ENCODE data around the gene ATP5MC3.
"Not testable (repeated sequence)": the region's sequence is repeated elsewhere in the genome, so short reads cannot be mapped to it uniquely, and the experiment has no call there.

The ATP5MC3 gene

DNA sequence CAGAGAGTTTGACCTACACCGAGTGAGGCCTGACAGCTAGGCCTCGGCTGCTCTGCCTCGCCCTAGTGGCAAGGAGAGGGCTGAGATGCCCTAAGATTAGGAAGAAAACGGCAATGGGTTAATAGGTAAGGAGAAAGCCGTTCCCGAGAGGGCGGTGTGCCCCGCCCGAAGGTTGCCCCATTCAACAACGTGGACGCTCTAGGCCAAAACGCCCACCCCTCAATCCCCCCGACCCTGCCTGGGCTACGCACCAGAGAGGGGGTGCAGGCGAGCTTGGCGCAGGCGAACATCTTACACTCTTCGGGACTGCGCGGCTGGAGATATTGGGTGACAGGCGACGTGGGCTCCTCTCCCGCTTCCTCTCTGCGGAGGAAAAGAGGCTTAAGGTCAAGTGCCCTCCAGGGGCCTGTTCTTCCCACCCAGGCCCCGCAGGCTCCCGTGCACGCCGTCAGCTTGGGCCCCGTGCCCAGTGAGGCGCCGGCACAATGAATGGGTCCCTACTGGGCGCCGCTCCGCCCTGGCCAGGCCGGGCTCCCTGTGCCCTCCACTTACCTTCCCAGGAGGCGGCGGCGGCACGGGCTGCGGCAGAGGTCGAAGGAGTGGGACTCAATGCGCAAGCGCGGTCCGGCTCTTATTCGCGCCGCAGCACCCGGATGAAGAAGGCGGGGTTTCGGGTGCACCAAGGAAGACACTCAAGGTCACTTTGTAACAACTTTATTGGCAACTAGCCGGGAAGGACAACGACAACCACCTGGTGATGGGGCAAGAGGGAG, at the start of gene ATP5MC3:
TSS of gene ATP5MC3 (minus strand) at position 607 of the 773 bp plus-strand sequence. CDS start at position 290, 317 bp downstream.
- peak; percentile 89 for DNase-seq

DNA sequence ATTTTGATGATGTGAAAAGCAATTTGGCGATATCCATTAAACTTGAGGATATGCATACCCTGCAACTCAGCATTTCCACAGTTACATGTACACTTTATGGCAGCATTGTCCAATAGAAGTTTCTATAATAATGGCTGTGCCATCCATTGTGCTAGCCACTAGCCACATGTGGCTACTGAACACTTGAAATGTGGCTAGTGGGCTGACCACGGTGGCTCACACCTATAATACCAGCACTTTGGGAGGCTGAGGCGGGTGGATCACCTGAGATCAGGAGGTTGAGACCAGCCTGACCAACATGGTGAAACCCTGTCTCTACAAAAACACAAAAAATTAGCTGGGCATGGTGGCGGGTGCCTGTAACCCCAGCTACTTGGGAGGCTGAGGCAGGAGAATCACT, 47.1 kb upstream of the ATP5MC3 start:
- not testable (repeated sequence) for DNase-seq

DNA sequence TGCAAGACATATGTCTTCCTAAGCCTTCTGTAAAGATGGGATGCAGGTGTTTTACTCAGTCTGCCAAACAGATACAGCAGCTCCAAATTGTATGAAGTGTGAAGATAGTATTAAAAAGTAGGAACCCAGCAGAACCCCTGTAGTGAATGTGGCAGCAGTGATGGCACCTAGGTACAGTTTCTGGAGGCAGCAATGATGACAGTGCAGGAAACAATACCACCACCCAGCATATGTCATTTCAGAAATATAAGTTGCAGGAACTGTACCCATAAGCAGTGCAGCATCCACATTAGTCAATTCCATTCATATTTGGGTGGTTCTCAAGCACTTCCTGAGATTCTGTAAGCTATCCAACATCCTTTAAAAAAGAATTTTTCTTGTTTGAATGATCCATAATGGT, 46.7 kb upstream of the ATP5MC3 start:
- DNase-seq = no peak

DNA sequence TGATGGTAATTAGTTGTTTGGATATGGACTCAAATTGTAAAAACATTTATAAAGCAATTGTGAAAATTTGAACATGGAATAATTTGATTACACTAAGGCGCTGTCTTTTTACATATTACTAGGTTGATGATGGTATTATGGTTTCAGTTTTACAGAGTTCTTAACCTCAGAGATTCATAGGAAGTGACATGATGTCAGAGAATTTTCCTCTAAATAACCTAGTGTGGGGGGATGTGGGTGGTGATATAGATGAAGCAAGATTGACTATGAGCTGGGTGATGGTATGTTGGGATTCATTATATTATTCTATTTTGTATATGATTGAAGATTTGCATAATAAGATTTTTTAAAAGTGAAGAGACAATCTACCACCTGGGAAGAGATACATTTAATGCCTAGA, 45.9 kb upstream of the ATP5MC3 start:
- no peak for DNase-seq

DNA sequence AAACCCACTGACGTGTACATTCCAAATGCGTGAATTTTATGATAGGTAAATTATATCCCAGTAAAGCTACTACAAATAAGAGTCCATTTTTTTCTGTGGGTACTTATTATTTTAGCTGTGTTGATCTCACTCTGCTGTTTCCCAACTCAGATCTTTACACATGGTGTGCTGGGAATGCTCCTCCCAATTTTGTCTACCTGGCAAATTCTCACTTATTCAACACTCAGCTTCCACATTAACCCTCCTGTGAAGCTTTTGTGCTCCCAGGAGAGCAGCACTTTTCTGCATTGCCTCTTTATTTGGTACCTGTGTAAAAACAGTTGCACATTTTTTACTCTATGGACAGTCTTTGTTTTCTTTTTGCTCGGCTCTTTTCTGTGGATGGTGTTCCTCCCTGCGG, 38.6 kb upstream of the ATP5MC3 start:
- no peak for DNase-seq

DNA sequence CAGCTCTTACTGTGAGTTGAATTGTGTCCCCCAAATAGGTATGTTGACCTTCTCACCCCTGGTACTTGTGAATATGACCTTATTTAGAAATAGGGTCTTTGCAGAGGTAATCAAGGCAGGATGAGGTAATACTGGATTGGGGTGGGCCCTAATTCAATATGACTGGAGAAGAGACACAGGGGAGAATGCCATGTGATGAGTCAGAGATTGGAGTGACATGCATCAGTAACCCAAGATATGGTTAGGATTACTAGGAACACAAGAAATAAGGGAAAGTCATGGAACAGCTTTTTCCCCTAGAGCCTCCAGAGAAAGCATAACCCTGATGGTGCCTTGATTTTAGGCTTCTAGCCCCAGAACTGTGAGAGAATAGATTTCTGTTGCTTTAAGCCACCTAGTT, 37.0 kb upstream of the ATP5MC3 start:
- no peak for DNase-seq

DNA sequence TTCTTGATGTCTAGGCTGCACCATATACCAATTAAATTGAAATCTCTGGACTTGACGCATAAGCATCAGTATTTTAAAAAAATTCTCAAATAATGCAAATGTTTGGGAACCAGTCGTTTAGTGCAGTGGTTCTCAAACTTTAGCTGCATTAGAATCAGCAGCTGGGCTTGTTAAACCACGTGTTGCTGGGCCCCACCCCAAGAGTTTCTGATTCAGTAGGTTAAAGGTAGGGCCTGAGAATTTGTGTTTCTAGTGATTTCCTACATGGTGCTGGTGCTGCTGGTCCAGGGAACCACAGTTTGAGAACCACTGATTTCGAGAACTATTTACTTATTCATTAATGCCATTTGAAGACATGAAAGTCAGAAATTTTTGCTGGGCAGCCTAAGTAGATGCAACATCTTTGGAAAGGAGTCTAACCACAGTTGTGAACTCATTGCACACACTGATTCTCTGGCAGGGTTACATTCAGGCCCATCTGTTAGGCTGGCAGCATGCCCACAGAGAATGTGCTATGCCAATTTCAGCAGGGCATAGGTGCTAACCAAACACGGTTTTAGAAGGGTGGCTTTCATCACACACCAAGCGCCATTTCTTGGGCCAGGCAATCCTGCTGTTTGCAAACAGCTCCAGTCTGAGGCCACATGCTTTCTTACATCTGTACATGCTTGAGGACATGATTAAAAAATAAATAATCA, 26.4 kb upstream of the ATP5MC3 start:
- no peak for DNase-seq

DNA sequence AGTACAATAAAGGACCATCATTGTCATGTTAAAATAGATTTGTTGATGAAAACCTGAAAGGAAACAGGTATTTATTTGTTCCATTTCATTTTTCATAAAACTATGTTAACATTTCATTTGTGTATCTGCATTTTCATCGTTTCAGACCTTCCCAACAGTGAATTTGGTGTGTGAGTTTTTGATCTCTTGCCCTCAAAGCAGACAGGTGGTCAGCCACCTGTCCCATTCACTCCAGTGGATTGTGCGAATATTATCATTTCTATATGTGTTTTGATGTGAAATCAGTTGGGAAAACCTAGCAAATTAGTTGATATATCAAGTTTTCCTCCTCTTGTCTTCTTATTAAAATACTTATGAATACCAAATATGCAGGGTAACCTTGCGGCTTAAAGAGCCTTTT, 25.4 kb upstream of the ATP5MC3 start:
- DNase-seq = no peak

DNA sequence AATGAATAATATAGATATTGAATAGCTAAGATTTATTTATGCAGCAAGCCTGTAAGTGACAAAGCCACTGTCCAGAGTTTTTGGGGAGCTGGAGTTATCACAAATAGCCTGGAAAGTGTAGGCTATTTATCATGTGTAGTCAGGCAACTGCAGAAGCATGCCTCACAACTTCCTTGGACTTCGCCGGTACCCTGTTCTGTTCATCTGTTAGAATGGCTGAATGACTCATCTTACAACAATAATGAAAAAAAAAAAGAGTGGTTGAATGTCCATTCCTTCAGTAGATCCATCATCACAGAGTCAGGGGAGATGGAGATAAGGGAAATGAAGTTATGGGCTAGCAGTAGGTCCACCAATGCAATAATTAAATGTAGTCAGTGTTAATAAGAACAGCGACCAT, 24.0 kb upstream of the ATP5MC3 start:
- no peak for DNase-seq

DNA sequence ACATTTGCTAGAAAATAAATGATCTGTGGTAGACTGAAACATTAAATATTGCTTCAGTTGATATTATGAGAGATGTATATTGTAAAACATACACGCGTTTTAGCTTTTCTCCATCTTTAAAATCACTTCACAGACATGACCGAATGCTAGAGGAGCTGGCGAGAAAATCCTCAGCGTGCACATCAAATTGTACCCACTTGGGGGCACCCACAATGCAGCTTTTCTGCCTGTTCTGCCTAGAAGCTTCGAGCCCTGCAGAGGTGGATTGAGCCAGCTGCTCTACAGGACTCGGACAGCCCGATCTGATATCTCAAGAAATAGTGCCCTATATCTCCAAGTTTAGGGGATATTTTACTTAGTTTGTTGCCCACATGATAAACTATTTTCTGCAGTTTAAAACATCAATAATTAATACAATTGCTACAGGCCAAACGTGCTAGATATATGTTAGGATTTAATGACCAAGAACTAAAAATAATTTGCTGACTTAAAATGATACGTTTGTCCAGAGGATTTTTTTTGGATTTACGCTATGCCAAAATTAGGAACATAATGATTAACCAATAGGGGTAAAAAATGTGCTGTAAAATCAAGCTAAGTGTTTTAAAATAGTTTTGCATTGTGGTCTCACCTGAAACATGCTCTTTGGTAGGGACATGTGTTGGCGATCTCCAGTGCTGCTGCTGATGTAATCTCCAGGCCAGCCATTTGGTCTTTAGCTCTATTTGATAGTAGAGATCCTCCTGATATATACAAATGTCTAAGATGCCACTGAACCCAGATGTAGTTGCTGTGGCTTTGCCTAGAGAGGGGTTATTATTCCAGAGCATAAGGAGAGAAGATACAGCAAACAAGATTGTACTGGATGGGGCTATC, 22.3 kb upstream of the ATP5MC3 start:
- DNase-seq = peak; percentile 22 to 23

DNA sequence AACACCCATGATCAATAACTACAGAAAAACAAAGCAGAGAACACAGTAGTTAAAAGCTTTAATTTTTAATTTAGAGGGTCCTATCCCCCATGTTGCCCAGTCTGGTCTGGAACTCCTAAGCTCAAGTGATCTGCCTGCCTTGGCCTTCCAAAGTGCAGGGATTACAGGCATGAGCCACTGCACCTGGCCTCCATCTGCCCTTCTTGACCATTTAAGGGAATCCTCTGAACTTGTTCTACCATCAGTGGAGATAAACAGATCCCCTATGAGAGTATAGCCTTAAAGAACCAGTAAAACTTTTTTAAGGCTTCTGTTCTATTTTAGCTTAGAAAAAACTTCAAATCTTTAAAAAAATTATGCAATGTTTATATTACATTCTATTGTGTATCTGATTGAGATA, 13.5 kb upstream of the ATP5MC3 start:
- DNase-seq = no peak

DNA sequence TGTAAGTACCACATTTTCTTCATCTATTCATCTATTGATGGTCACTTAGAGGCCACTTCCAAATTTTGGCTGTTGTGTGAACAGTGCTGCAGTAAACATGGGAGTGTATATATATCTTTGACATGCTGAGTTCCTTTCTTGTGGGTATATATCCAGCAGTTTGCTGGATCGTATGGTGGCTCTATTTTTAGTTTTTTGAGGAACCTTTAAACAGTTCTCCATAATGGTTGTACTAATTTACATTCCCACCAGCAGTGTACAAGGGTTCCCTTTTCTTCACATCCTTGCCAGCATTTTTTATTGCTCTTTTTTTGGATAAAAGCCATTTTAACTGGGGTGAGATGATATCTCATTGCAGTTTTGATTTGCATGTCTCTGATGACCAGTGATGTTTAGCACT, 7.3 kb upstream of the ATP5MC3 start:
- no peak for DNase-seq

DNA sequence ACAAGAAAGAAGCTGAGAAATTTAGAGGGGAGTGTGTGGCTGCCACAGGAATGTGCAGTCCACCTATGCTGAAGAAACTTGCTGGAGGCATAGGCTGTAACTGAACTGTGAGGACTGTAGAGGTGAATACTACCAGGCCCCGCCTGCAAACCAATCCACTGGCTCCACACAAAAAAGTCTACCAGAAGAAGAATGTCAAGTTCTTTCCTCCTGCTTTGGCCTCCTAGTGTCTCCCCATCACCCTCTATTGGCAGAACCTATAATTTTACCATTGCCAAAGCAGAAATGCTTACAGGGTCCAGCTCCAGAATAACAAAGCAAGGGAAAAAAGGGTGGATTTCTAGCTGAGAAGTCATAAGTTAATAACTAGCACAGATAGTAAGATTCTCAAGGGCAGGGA, 5.9 kb upstream of the ATP5MC3 start:
- DNase-seq = no peak

DNA sequence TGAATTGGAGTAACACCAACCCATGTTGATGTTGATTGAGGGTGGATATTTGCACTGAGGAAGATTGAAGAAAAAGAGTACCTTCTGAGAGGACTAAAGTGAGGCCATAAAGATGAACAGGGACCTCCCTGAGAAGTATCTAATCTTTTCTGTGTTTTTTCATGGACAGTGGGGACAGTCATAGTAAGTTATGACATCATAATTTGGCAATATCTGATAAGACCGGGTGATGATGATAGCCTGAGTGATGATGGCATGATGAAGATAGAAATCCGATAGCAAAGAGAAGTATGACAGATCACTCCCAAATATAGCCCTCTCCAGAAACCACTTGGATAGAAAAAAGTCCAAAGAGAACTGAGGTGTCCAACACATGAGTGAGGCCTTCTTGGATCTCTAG, 2.2 kb upstream of the ATP5MC3 start:
- DNase-seq = no peak

DNA sequence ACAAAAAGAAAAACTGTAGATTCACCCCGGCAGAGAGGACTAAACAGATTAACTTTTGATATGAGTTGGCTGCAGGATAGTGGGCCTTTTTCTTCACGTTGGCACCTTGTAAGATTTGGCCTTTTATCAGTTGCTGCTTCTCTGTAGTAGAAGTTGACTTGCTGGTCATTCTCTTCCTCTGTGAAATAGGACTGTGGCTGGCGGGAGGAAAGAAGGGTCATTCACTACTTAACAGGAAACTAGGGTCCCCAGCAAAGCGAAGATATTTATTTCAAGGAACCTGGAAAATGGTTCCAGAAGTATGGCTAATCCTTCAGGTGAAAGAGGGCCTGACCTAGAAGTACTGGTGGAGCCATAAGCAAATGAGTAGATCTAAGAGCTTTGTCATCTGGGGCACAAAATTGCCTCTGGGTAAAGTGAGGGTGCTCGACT, 383 bp upstream of the ATP5MC3 start:
- no peak for DNase-seq

DNA sequence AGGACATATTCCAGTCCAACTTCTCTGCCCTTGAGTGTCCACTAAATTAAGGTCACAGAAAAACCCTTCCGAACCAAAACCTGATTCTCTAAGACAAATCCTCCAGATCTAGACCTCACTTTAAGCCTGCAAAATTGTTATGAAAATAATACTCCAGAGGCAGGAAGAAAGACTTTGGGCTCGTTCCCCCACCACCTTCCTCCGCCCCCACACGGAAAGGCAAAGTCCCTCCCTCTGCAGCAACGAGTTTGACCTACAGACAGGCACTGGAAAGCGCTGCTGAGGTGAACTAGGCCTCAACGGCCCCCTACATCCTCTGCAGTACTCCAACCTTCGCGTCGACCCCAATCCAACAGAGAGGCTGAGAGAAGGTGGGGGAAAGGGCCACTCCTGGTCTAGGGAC, 808 bp downstream of the ATP5MC3 start:
- no peak for DNase-seq

DNA sequence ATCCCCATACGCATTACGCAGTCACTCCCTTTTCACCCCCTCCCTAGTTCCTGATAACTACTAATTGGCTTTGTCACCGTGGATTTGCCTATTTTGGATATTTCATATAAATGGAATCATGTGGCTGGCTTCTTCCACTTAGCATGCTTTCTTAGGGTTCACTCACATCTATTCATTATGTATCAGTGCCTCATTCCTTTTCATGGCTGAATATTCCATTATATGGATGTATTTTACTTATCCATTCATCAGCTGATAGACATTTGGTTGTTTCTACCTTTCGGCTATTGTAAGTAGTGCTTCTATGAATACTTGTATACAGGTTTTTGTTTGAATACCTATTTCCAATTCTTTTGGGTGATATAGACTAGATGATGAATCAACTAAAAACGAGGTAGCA, 4.9 kb downstream of the ATP5MC3 start:
- DNase-seq = no peak

DNA sequence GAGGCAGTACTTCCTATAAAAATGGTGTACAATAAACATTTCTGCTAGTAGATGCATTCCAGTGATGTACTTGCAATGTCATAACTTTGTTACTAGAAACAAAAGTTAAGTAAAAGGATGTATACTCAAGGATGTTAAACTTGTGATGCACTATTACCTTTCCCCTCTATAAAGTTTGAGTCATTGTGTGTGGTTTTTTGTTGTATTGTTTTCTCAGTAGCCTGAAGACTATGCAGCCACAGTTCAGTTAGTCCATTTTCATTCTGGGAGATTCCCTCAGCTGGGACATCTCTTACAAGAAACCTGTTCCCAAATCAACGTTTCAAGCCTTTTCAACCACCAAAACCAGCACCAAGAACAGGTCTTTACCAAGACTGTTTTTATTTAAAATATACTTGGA, 5.6 kb downstream of the ATP5MC3 start:
- DNase-seq = no peak

DNA sequence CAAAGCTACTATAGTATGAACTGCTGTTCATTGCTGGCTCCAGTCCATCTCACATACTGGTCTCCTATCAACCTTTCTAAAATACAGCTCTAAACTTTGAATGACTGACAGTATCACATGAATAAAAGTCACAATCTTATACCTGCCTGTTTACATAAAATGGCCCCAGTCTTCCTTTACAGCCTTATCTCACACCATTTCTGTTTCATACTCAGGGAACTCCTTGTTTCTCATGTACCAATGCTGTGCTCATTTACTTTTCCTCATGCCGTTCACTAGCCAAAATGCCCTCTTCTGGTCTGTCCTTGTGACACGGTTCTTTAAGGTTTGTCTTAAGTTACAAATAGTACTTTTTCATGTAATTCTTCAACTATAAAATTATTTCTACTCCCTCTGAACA, 6.2 kb downstream of the ATP5MC3 start:
- DNase-seq = no peak

DNA sequence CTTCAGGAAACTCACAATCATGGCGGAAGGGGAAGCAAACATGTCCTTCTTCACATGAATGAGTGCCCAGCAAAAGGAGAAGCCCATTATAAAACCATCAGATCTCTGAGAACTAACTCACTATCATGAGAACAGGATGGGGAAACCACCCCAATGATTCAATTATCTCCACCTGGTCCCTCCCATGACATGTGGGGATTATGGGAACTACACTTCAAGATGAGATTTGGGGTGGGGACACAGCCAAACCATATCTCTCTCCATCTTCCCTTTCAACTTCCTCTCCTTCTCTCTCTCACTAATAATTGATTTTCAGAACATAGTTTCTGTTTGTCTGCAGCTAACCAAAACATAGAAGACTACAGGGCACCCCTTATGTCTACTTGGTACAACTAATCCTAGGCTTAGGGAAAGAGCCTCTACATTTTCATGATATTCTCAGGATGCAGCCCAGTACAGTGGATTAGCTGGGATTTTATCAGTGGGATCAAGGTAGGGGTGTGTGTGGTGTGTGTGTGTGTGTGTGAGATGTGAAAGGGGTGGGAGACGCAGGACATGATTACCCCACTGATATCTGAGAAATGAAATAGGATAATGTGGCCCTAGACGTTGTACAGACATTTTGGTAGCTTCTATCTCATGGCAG, 10.7 kb downstream of the ATP5MC3 start:
- no peak for DNase-seq

DNA sequence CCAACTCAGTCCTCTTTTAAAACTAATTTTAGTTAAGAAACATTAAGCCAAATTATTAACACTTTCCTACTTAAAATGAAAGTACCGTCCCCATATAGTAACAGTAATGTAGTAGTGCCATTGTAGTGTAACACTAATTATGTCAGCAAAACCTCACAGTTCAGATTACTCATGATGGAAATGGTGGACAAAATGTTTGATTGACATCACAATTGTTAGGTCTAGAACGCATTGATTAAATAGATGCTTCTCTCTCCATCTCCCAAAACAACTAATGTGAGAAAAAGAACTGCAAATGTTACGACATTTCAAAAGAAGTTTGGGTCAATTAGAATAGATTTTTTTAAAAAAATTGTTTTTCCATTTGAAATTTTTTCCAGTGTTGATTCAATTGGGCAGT, 12.3 kb downstream of the ATP5MC3 start:
- DNase-seq = no peak

DNA sequence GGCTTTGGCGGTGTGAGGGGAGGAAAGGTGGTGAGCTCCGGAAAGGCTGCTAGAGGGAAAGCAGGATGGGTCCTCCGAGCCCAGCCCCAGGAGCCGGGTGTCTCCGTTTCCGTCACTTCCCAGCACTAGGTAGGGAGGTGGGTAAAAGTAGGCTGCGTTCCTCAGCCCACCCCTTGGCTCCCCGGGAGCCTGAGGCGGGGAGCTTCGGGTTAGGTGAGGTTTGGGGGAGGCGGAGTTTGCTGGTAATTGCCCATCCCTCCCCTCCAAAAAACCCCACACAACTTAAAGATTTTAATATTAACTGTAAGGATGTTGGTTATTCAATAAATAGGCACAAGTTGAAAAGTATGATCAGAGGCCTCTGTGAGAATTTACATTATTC, 13.0 kb downstream of the ATP5MC3 start:
- no peak for DNase-seq
